GM18873 (cell line): ENCODE results near the gene NDUFAF4.

ENCODE experiments used
- ATAC-seq: cut with Tn5 transposase; IDR thresholded peaks from one replicate; pipeline ENCODE4 v1.9.1; 2021; ENCODE audit warnings: mild to moderate bottlenecking, moderate library complexity, moderate number of reproducible peaks; ENCODE audit not compliant: unreplicated experiment, low FRiP score

NDUFAF4 gene

DNA sequence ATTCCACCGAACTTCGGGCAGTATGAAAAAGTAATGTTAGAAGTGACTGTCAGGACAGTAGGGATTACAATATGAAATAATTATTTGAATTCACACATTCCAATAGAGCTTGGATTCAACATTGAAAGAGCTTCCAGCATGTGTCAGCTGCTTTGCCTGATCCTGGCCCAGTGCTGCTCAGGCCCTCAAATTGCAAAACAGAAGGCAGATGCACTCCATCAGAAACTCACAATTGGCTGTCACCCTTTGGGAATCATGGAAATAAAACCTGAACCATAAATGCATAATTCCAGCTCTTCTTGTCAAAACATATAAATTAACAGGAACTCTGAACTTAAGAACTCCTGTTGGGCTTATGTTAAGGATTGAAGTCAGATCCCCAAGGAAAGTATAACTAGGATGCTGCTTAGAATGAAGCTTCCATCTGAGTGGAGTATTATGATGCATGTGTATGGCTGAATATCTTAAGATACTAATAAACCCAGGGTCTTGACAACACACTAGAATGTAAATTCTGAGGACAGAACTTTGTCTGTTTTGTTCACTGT is 1.8 kb upstream of the NDUFAF4 start:
- no peak for ATAC-seq

- no peak for ATAC-seq
These were observed 1.3 kb upstream of the NDUFAF4 start for GRCh38 chr6:96899019-96899418.

GRCh38 chr6:96898241-96898851 is 655 bp upstream of the NDUFAF4 start:
- no peak for ATAC-seq

- no peak for ATAC-seq
These were observed 8.5 kb downstream of the NDUFAF4 start for GRCh38 chr6:96889146-96889545.

DNA sequence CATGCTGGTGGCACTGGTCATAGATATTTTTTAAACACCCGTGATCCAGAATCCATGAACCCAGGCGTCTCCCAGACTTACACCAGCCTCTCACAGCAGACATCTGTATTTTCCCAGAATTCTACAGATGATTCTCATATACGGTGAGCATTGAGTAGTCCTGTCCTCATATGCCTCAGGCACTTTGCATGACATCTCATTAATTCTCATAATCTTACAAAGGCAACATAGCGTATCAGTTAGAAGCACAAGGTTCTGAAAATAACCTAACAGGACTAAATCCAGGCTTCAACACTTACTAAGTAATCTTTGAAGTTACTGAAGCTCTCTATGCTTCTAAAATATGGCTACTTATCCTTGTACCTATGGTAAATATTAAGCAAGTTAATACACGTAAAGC is 8.9 kb downstream of the NDUFAF4 start:
- ATAC-seq: no peak

- ATAC-seq: no peak
These were observed 11.2 kb downstream of the NDUFAF4 start for GRCh38 chr6:96886519-96886918.

GRCh38 chr6:96885187-96885631 is 12.5 kb downstream of the NDUFAF4 start:
- ATAC-seq: peak; percentile 73

GRCh38 chr6:96878143-96878542 is 19.5 kb downstream of the NDUFAF4 start:
- ATAC-seq: no peak

GRCh38 chr6:96876886-96877545 is 20.7 kb downstream of the NDUFAF4 start:
- ATAC-seq: no peak

DNA sequence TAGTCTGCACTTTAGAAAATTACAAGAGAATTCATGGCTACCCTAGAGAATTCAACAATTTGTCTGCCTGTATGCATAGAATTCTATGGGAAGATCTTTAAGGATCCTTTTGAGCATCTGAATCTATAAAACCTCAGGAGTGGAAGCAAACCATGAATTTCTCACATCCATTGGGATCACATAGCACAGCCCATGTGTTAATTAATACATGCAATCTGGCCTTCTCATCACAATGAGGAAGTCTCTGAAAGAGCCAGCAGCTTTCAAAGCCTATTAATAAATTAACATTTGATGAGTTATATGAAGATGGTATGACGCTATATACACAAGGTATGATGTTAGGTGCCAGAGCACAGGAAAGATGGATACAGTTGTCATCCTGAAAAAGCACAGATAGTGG is 24.7 kb downstream of the NDUFAF4 start:
- no peak for ATAC-seq

GRCh38 chr6:96865055-96865405 is 32.7 kb downstream of the NDUFAF4 start:
- ATAC-seq: no peak

DNA sequence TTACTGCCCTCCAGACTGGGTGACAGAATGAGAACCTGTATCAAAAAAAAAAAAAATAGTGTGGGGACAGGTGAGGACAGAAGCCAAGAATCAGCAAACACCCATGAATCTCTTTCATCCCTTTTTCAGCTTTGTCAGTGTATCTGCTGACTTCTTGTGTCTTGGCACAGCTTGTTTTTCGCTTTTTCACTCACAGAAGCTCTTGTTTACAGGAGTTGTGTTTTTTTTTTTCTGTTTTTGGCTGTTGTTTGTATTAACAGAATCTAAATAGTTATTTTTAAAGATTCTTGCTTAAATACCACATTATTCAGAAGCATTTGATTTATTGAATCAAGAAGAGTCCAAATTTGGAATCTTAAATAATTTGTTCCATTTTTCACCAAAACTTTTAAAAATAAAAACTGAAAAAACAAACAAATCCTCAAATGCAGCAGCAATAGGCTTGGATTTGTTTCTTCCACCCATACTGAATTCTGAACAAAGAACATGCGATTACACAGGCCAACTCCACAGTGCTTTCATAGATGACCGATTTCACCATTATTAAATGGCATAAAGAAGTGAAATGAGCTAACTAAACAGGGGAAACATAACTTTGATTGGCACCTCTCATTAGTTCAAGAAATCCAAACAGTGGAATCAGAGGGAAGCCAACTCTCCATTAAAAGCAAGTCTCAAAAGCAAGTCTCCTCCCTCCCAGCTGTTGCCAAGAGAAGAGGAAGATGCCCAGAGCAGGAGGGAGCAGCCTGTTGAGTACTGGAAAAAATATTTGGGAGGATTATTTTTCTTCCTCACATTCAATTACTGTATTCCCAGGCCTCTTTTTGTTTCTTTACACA is 33.3 kb downstream of the NDUFAF4 start:
- no peak for ATAC-seq

DNA sequence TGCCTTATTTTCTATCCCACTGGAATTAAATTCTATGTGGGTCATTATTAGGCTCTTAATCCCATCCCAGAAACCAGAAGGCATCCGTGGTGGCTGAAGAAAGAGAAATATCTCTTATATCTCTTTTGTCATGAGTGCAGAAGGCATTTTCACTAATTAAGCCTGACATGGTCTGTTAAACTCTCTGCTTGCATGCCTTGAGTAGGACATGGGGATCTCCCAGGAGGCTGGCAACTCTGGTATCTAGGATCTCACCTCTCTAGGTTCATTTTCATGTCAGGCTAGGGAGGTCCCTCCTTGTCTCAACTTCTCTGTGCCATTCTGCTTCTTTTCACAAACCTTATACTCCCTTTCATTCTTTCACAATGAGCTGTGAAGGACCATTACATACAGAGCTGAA is 35.1 kb downstream of the NDUFAF4 start:
- no peak for ATAC-seq

GRCh38 chr6:96861588-96861987 is 36.1 kb downstream of the NDUFAF4 start:
- ATAC-seq: no peak

DNA sequence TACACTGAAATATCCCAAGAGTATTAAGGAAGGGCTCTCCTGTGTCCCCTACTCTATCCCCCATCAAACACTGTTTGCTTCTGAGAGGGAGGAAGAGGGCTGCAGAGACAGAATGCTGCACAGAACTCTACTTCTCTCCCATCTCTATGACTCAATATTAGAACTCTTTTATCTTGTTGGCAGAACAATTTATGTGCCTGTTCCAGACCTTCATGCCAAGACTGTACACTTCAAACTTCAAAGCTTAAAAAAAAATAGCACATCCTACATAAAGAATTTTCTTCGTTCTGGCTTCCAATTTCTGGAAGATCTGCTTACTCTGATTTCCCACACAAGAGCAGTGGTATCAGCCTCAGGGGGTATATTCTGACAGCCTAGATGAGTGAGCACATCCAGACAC is 40.8 kb downstream of the NDUFAF4 start:
- ATAC-seq: no peak

DNA sequence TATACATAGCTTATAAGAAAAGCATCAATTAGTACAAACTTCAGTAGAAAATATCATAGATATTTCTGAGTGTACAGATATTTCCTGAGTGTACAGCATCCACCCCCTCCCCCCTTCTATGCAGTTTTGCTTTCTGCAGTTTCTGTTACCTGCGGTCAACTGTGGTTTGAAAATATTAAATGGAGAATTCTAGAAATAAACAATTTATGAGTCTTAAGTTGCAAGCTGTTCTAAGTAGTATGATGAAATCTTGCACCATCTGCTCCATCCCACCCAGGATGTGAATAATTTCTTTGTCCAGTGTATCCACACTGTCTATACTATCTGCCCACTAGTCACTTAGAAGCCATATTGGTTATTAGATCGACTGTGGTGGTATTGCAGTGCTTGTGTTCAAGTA is 44.6 kb downstream of the NDUFAF4 start:
- ATAC-seq: no peak

DNA sequence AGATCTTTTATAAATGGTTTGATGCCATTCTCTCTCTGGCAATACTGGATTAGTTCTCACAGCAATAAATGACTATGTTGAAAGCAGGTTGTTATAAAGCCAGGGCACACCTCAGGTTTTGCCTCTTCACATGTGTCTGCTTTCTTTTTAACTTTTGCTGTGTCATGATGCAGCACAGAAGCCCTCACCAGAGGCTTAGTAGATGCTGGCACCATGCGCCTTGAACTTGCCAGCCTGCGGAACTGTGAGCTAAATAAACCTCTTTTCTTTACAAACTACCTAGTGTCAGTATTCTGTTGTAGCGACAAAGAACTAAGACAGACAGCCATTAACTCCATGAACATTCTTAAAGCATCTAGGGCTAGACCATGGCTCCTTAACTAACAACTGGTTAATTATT is 45.1 kb downstream of the NDUFAF4 start:
- ATAC-seq: no peak

- ATAC-seq: no peak
These were observed 45.8 kb downstream of the NDUFAF4 start for GRCh38 chr6:96851858-96852257.

DNA sequence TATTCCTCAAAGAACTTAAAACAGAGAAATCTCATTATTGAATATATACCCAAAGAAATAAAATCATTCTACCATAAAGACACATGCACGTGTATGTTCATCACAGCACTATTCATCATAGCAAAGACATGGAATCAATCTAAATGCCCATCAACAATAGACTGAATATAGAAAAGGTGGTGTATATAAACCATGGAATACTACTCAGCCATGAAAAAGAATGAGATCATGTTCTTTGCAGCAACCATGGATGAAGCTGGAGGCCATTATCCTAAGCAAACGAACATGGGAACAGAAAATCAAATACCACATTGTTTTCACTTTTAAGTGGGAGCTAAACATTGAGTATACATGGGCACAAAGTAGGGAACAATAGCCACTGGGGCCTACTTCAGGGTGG is 48.1 kb downstream of the NDUFAF4 start:
- no peak for ATAC-seq

DNA sequence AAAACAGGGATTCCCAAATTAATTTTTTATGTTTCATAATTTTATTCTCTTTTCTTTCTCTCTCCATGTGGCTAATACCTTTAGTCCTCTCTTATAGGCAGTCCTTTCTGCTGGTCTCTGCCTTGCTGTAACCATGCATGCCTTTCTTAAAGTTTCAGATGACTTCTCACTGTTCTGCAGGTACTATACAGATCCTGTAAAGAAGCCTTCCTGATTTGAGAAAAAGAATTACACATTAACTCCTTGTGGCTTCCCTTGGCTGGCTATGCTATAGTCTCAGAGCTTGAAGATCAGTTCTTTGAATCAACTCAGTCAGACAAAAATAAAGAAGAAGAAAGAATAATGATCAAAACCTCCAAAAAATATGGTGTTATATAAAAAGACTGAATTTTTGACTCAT is 53.2 kb downstream of the NDUFAF4 start:
- peak; percentile 75 for ATAC-seq

DNA sequence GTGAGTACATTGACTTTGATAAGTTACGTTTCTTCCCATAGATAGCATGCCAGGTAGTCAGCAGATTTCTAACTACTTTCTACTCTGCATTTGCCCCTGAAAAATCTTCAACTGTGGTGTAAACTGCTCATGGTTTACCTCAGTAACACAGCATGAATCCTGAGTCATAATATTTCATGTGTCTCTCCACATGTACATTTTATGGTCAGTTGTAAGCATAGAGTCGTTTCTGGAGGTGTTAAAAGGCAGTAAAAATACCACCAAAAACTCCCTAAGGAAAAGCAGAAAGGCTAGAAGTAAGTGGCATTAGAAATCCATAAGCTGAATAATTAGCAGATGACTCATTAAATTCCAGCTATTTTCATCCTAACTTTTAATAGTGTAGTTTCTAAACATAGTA is 56.3 kb downstream of the NDUFAF4 start:
- no peak for ATAC-seq
